ENCODE data around the gene PARP9. TPM values are rescaled to one million over a fixed set of nuclear protein-coding genes. Genes with fewer than 3 reads are reported as not detected.

Gene PARP9
- 33.9 TPM for total RNA-seq

DNA sequence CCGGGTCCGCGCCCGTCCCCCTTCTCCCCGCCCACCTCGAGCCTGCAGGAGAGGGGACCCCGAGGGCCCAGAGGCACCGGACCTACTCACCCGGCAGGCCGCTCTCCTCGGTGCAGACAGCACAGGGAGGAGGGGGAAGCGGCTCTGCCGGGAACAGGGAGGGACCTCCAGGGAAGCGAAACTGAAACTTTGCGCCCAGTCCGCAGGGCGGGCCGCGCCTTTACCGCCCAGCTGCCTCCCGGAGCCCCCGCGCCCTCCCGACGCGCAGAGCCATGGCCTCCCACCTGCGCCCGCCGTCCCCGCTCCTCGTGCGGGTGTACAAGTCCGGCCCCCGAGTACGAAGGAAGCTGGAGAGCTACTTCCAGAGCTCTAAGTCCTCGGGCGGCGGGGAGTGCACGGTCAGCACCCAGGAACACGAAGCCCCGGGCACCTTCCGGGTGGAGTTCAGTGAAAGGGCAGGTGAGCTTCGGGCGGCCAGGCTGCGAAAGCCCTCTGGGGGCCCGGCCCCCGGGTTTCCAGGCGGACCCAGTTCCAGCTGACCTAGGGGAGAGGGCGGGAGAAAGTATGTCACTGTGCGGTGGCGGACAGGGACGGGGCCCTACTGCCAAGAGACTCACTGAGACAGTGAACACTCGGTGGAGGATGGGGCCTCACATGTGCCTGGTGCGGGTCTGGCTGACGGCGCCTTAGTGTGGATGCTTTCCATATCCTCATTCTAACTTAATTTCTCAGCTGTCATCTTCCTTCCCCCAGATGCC lies at the start of gene PARP9, which contains the start of gene DTX3L:
TSS of gene PARP9 (minus strand) at position 146 of the 758 bp plus-strand sequence. CDS start 4,680 bp downstream, outside the sequence.
TSS of gene DTX3L (plus strand) at position 184 of the 758 bp plus-strand sequence. CDS start at position 273, 89 bp downstream.
- DNase-seq (ENCODE audit: low spot score) = peak; percentile 86

DNA sequence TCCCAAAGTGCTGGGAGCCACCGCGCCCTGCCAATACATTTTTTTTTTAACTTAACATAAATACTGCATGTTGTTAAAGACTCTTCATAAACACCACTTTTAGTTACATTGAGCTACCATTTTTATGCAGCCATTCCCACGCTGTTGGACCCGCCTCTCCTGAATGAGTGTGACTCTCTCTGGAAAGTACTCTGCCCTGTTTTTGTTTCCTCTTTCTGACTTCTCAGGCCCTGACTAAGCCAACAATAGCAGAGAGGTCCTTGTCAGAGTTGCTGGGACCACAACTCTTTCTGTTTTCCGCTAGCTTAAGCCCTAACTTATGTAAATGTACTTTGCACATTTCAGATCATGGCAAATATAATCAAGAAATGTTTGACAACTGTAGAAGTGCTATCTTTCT lies 48.6 kb upstream of the PARP9 start:
- DNase-seq (ENCODE audit: low spot score) = no peak

GRCh38 chr3:122609798-122610559 lies 45.9 kb upstream of the PARP9 start:
- no peak for DNase-seq (ENCODE audit: low spot score)

GRCh38 chr3:122608916-122609315 lies 44.8 kb upstream of the PARP9 start:
- DNase-seq (ENCODE audit: low spot score) = no peak

GRCh38 chr3:122606330-122606729 lies 42.2 kb upstream of the PARP9 start:
- no peak for DNase-seq (ENCODE audit: low spot score)

- DNase-seq (ENCODE audit: low spot score) = no peak
Measured at GRCh38 chr3:122603056-122603455, 39.0 kb upstream of the PARP9 start.

- no peak for DNase-seq (ENCODE audit: low spot score)
Measured at GRCh38 chr3:122602011-122602710, 38.1 kb upstream of the PARP9 start.

DNA sequence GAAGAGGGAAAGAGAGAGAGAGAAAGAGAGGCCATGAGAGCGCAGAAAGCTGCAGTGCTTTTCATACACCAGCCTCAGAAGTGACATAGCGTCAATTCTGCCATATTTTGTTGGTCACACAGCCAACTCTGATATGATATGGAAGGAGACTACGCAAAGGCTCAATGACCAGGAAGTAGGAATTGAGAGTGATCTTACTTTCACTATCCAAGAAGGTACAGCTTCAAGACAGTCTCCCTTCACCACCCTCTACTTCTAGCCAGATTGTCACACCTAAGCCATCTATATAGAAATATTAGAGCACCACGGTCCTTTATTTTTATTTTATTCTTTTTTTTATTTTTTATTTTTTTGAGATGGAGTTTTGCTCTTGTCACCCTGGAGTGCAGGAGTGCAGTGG lies 34.5 kb upstream of the PARP9 start:
- no peak for DNase-seq (ENCODE audit: low spot score)

DNA sequence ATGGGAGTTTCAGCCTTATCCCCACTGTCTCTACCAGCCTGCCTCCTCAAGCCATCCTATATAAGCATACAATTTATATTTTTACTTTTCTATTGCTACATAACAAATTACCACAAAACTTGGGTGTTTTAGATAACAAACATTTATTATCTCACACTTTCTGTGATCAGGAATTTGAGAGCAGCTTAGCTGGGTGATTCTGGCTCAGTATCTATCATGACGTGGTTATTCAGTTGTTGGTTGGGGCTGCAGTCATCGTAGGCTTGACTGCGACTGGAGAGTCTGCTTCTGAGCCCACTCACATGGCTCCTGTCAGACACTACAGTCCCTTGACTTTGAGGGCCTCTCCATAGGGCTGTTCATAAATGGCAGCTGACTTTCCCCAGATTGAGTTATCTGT lies 34.1 kb upstream of the PARP9 start:
- no peak for DNase-seq (ENCODE audit: low spot score)

- no peak for DNase-seq (ENCODE audit: low spot score)
Measured at GRCh38 chr3:122594025-122594424, 29.9 kb upstream of the PARP9 start.

DNA sequence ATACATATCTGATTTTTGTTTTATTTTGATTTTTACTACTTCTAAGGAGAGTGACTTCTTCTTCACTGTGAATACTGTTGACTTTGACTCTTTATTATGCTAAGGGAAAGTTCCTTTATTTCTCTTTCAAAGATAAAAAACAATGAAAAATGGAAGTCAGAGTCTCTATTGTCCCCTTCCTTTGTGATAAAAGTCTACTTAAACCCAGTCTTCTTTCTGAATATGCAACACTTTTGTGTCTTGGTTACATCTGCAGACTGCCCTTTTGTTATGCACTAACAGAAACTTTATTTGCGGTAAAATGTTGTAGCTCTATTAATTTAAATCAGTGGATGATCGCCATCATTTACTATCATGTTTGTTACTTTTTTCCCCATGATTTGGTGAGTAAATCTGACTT lies 26.5 kb upstream of the PARP9 start:
- DNase-seq (ENCODE audit: low spot score) = no peak

GRCh38 chr3:122589297-122589696 lies 25.2 kb upstream of the PARP9 start:
- no peak for DNase-seq (ENCODE audit: low spot score)

GRCh38 chr3:122587572-122587971 lies 23.5 kb upstream of the PARP9 start:
- no peak for DNase-seq (ENCODE audit: low spot score)

GRCh38 chr3:122586773-122587485 lies 22.8 kb upstream of the PARP9 start:
- DNase-seq (ENCODE audit: low spot score) = no peak

GRCh38 chr3:122586098-122586497 lies 22.0 kb upstream of the PARP9 start:
- no peak for DNase-seq (ENCODE audit: low spot score)

DNA sequence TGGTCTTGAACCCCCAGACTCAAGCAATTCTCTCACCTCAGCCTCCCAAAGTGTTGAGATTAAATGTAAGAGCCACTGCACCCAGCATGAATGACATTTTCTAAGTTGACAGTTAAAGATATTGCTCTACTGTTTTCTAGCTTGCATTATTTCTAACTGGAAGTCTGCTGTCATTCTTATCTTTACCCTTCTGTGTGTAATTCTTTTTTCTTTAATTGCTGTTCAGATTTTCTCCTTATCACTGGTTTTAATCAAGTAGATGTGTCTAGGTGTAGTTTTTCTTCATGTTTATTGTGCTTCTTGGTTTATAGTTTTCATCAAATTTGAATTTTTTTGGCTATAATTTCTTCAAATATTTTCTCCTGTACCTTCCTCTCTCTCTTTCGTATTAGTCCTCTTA lies 18.3 kb upstream of the PARP9 start:
- no peak for DNase-seq (ENCODE audit: low spot score)

- no peak for DNase-seq (ENCODE audit: low spot score)
Measured at GRCh38 chr3:122581622-122582021, 17.5 kb upstream of the PARP9 start.

- no peak for DNase-seq (ENCODE audit: low spot score)
Measured at GRCh38 chr3:122580470-122580869, 16.4 kb upstream of the PARP9 start.

DNA sequence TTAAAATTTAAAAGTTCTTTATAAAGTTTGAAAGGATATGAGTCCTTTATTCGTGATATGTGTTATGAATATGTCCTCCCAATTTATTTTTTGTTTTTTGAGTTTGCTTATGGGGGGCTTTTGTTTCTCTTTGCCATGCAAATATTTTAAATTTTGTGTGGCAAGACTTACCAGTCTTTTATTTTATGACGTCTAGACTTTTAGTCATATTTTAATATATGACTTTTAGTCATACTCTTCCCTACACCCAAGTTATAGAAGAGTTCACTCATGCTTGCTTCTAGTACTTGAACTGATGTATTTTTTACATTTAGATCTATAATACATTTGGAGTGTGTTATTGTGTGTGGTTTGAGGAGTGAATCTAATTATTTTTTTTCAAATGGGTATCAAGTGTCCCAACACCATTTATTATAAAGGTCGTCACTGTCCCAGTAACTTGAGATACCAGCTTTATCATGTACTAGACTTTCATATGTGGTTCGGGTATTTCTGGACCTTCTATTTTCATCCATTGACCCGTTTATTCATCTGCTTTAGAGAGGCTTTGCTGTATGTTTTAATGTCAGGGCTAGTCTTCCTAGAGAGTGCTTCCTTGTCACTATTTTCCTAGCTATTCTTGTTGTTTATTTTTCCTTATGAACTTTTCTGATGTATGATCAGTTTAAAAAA lies 14.1 kb upstream of the PARP9 start:
- no peak for DNase-seq (ENCODE audit: low spot score)

DNA sequence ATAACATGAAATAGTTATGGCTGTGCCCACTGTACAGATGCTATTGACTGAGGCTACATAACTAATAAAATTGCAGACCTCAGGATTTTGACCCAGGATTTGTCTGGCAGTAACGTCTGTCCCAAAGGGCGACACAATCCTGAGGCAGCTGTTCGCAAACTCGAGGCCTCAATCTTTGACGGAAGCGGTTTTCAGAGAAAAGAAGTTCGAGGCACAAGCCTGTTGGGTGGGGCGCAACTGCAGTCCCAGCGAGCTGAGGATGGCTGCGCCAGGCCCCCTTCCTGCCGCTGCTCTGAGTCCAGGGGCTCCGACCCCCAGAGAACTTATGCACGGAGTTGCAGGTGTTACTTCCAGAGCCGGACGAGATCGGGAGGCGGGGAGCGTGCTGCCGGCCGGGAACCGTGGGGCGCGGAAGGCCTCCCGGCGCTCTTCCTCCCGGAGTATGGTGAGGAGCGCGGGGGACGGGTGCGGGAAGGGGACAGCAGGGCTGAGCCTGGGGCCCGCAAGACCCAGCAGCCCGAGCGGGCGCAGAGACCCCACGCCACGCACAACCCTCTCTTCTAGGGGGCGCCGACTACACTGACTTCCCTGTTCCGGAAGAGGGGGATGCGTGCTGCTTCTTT lies 13.4 kb upstream of the PARP9 start, which contains the start of gene PARP15:
TSS of gene PARP15 (plus strand) at position 242 of the 623 bp plus-strand sequence. CDS start at position 260, 18 bp downstream.
- no peak for DNase-seq (ENCODE audit: low spot score)
